GM12801 (cell line): ENCODE measurements around the gene NDUFB7.

Experiments
- CTCF ChIP-seq: IDR thresholded peaks from one replicate; pipeline ENCODE4 v1.5.1; 2011; ENCODE audit warnings: control low read depth; ENCODE audit not compliant: insufficient read length; ENCODE audit errors: extremely low read depth

The NDUFB7 gene

DNA sequence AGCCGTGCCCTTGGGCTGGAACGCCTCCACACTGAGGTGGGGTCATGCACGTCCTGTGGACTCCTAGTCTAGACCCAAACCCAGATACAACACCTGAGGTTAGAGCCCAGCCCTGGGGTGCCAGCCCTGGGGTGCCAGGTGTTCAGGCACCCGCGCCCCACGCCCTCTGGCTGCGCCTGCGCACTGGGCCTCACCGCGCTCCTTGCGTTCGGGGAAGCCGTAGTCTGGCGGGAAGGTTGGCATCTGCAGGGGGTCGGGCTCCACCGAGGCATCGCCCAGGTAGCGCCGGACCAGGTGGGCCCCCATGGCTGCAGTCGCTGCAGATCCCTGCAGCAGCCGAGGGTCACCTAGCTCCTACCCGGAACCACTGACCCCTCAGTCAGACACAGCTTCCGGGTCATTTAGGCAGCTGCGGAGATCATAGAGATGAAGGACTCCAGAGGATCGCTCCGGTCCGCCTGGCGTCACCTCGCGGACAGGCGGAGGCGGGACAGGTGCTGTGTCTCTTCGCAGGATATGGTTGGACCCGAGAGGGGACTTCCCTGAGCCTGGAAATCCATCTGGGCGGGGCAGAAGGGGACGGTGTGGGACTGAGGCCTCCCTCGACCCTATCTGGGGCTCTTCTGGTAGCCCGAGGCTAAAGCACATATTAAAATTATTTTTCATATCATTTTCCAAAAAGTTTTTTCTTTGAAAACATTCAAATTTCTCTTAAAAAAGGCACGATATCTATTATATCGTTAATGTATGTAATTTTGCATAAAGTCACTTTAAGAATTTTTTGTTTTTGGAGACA, at the start of gene NDUFB7:
NDUFB7 (minus strand) TSS at position 372 of the 796 bp plus-strand sequence; CDS start at position 306, 66 bp downstream.
- peak; percentile 93 for TF ChIP-seq CTCF

DNA sequence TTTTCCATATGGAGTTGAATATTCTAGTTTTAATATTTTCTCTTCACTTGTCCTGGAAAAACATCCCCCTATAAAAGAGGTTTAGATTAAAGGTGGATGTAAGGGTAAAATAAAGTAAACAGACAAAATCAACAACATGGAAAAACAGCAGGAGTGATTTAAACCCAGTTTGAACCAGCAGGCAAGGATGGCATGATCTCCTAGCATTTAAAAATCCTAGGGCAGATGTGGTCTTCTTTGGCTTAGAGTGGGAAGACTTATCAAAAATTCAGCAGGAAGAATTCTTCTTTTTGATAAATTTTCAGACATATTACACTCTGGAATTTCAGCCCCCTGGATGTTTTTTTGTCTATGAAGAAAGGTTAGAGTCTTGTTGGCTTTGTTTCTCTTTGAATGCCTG, 47.5 kb upstream of the NDUFB7 start:
- TF ChIP-seq CTCF: no peak

DNA sequence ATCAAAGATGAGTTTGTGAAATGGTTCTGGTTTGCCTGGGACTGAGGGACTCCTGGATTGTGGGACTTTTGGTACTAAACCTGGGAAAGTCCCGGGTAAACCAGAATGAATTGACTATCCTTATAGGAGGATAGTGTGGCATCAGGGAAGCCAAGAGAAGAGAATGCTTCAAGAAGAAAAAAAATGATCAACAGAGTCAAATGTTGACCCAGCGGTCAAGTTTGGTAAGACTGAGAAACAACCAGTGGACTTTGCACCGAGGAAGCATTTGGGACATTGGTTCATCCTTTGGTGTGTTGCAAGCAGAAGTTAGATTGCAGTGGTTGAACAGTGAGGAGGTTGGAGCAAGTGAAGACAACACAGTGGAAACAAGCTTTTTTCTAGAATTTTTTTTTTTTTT, 44.5 kb upstream of the NDUFB7 start:
- no peak for TF ChIP-seq CTCF

- no peak for TF ChIP-seq CTCF
These were observed 43.8 kb upstream of the NDUFB7 start for GRCh38 chr19:14615623-14616022.

DNA sequence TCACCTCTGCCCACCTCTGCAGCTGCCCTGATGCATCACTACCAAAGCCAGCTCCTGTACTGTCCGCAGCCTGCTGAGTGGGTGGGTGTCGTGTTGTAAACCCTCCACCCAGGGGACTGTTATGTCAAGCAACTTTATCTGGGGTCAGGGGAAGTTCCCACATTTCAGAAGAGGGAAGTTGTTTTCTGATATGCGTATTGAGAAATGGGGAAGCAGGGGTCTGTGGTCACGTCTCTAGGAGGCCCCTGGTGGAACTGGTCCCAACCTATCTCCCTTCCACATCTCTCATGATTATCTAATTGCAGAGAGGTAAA, 42.2 kb upstream of the NDUFB7 start:
- TF ChIP-seq CTCF: no peak

GRCh38 chr19:14612657-14613056, 40.8 kb upstream of the NDUFB7 start:
- TF ChIP-seq CTCF: no peak

DNA sequence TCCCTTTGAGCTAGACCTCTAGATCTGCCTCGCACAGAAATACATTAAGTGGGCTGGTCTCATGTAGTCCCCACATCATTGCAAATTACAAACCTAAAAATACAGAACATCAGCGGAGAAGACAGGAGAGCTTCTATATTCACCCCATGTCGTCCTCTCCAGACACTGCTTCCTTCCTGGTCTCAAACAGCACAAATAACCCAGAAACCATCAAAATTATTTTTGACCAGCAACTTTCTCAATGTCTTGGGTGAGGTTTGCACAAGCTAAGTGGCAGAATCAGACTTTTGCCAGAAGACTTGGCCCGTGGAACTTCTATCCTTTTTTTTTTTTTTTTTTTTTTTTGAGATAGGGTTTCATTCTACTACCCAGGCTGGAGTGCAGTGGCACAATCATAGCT, 39.2 kb upstream of the NDUFB7 start:
- no peak for TF ChIP-seq CTCF
